ENCODE measurements around the gene PPME1.

The PPME1 gene

GRCh38 chr11:74226907-74227306 is 55.8 kb downstream of the PPME1 start:
- no peak for DNase-seq (ENCODE audit: low read depth in 2 of 2)

DNA sequence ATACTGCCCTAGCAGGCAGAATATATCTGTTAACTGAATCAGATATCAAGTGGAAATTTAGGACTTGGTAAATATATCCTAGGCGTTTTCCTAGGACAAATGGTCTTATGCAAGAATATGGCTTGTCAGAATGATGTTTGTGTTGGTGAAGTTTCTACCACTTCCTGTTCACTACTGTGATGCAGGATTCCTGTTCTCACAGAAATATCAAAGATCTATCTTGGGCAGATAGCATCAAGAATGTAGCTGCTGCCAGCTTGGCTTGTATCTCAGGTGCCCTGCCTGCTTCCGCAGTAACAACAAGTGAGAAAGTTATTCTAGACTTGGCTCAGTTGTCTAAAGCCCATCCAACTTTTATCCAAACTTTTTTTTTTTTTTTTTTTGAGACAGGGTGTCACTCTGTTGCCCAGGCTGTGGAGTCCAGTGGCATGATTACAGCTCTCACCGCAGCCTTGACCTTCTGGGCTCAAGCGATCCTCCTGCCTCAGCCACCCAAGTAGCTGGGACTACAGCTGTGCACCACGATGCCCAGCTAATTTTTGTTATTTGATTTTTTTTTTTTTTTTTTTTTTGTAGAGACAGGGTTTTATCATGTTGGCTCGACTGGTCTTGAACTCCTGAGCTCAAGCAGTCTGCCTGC is 61.3 kb downstream of the PPME1 start:
- DNase-seq (ENCODE audit: low read depth in 2 of 2), result no peak

DNA sequence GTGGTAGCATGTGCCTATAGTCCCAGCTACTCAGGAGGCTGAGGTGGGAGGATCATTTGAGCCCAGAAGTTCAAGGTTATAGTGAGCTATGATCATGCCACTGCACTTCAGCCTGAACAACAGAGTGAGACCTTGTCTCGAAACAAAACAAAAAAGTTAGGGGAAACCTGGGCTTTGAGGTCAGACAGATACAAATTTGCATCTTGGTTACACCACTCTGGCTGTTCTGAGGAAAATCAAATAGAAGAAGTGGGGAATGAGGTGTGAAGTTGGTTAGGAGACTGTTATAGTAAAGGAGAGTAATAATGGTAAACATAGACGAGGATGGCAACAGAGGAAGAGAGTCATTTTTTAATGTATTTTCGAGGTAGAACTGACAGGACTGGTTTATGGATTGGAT is 62.6 kb downstream of the PPME1 start:
- DNase-seq (ENCODE audit: low read depth in 2 of 2), result no peak

GRCh38 chr11:74235121-74235520 is 64.0 kb downstream of the PPME1 start:
- no peak for DNase-seq (ENCODE audit: low read depth in 2 of 2)

- DNase-seq (ENCODE audit: low read depth in 2 of 2), result no peak
Measured at GRCh38 chr11:74237541-74237940, 66.5 kb downstream of the PPME1 start.

GRCh38 chr11:74238243-74238642 is 67.2 kb downstream of the PPME1 start:
- DNase-seq (ENCODE audit: low read depth in 2 of 2), result no peak

- no peak for DNase-seq (ENCODE audit: low read depth in 2 of 2)
Measured at GRCh38 chr11:74248469-74248868, 77.4 kb downstream of the PPME1 start.

GRCh38 chr11:74249496-74249895 is 78.4 kb downstream of the PPME1 start:
- DNase-seq (ENCODE audit: low read depth in 2 of 2), result no peak

DNA sequence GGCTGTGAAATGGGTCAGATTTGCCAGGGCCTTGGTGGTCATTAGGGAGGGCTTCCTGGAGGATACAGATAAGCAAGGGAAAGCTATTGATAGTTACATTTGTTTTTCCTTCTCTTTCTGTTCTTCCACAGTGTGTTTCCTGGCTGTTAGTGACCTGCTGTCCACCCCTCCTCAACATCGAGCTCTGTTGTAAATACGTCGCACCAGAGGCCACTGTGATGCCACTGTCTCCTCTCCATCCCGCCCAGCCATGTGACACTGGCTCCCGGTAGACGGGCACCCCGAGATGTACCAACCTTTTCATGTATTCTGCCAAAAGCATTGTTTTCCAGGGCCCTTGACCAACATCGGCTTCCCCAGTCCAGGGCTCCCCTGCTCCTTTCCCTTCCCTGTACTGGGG is 82.3 kb downstream of the PPME1 start:
- no peak for DNase-seq (ENCODE audit: low read depth in 2 of 2)

GRCh38 chr11:74255741-74256375 is 84.8 kb downstream of the PPME1 start:
- no peak for DNase-seq (ENCODE audit: low read depth in 2 of 2)

DNA sequence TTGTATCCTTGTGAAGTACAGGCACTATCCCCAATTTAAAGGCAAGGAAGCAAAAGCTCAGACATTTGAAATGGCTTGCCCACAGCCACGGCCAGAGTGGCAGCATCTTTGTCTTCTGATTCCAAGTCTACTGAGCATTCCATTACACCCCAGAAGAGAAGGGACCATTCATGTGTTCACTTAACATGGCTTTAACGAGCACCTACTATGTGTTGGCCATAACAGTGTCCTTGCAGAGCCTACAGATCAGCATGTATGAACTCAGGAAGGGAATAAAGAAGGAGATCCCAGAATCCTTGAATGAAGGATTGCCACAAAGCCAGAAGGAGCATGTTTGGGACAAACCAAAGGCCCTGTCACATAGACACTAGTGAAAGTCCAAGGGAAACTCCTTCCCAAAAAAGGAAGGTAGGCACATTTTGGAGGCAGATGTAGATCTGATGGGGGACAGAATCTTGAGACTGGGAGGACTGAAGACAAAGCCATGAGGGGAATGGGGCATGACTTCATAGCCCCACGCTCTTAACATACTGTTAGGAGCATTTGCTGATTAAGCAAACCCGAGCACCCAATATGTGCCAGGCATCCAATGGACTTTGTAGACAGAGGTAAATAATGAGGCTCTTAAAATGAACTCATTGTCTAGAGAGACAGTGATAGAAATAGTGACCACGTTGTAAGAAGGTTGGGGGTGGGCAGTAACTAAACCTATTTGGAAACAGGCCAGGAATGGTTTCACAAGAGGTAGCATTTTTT is 85.5 kb downstream of the PPME1 start:
- no peak for DNase-seq (ENCODE audit: low read depth in 2 of 2)

- DNase-seq (ENCODE audit: low read depth in 2 of 2), result no peak
Measured at GRCh38 chr11:74257959-74258553, 87.0 kb downstream of the PPME1 start.

GRCh38 chr11:74262725-74263124 is 91.6 kb downstream of the PPME1 start:
- no peak for DNase-seq (ENCODE audit: low read depth in 2 of 2)

GRCh38 chr11:74265256-74265655 is 94.2 kb downstream of the PPME1 start:
- DNase-seq (ENCODE audit: low read depth in 2 of 2), result no peak

GRCh38 chr11:74267014-74267413 is 95.9 kb downstream of the PPME1 start:
- no peak for DNase-seq (ENCODE audit: low read depth in 2 of 2)

- no peak for DNase-seq (ENCODE audit: low read depth in 2 of 2)
Measured at GRCh38 chr11:74268456-74268855, 97.4 kb downstream of the PPME1 start.

DNA sequence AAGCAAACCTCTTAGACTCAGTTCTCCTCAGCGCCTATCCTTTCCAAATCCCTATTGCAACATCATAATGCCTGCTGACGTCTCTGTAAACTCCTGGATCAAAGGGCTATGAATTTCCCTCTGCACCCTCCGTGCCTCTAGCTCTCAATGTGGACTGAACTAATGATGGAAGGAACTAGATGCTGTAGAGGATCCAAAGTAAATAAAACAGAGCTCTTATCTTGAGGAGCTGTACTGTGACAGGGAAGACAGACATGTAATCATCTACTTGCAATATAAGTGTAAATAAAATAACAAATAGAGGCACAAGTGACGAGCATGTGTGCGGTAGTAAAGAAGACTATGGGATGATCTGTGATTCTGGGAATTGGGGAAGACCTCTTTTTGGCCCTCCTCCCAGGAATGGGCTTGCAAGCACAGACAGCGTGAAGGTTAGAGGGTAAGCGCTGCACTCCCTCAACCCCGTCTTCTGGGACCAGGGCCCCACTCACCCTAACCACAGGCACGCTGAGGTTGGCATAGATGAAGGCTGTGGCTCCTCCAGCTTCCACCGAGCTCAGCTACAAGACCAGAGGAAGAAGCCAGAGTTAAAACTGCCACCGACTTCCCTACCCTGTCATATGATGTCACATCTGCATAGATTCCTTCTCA is 98.2 kb downstream of the PPME1 start:
- no peak for DNase-seq (ENCODE audit: low read depth in 2 of 2)

DNA sequence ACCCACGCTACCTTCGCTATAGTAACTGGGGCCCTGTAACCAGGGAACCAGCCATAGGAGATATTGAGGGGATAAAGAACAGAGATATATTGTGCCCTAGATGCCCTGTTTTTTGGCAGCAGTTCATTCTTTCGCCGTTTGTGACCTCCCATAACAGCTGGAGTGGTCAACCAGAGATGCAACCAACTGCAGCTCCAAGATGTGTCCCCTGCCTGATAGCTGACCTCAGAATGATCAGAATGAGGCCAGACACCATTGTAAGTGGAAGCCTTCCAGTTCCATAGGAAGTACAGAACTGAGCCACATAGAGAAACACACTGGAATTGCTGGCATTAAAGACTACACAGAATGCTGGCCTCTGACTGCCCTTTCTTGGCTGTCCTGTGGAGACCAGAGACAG is 101.2 kb downstream of the PPME1 start:
- no peak for DNase-seq (ENCODE audit: low read depth in 2 of 2)

DNA sequence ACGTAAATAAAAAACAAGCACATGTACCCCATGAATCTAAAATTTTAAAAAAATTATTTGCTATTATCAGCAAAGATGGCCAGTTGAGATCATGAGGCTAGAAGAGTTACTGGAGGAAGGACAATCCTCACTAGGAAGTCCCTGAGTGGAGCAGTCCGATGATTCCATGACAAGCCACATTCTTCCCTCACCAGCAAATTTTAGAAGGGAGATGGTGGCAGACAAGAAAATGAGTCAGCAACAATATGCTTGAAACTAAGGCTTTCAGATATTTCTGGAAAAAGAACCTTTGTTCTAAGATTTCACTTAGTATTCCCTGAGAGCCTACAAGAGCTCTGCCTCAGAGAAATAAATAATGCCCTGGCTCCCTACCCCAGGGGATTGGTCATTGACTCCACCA is 105.5 kb downstream of the PPME1 start:
- DNase-seq (ENCODE audit: low read depth in 2 of 2), result no peak

DNA sequence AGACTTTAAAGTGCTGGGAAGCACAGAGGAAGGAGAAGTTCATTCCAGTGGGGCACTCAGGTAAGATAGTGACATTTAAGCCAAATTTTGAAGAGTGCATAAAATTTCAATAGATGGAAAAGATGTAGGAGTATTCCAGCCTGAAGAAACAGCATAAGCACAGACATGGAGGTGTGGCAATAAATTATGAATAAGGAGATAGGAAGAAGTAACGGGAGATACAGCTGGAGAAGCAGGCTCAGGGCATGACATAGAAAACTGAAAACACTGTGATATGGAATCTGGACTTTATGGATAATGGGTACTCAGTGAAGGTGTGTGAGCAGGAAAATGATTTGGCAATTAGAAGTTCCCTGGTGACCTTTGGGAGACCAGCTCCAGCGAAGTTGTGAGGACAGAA is 107.0 kb downstream of the PPME1 start:
- no peak for DNase-seq (ENCODE audit: low read depth in 2 of 2)

DNA sequence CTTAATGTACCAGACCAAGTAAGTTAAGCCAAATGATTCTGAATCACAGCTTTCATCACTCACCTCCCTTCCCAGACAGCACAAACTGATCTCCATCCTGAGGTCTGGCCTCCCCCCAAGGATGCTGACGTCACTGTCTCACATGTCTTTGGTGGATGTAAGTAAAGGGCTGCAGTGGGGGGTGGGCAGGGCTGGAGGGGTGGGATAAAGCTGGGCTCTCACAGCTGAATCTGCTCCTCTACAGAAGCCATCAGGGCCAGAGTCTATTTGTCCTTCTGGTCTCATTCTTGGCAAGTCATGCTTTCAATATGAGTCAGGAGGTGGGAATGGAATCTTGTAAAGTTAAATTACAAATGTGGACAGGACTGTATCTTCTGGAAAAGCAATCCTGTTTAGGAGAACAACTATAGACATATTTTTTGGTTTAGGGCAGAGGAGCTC is 107.7 kb downstream of the PPME1 start:
- no peak for DNase-seq (ENCODE audit: low read depth in 2 of 2)

DNA sequence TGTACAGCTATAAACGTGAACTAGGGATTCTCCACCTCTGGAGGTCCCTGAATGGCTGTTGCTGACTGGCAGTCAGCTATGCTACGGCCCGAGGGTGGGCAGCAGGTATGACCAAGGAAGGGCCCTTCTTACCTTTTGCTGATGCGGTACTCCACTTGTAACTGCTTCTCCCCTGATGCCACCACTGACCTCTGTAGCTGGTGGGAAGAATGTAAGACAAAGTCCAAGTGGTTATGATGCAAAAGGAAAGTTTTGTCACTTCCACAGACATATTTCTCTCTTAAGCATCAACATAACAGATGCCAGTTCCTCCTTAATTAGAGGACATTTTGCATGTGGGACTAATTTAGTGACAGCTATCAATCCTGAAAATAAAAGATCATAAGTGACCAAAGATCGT is 108.2 kb downstream of the PPME1 start:
- DNase-seq (ENCODE audit: low read depth in 2 of 2), result no peak

All from stimulated activated CD8-positive, alpha-beta memory T cell treated with anti-CD3 and anti-CD28 coated beads, Interleukin-2, amount 100 ng/mL, for 48 hours (primary cell).